Posterior cingulate gyrus (tissue), 11 donors: ENCODE measurements around the gene RAD50.
"Not testable (repeated sequence)": the region's sequence is repeated elsewhere in the genome, so short reads cannot be mapped to it uniquely, and the experiment has no call there.

ENCODE experiments used
- DNase-seq, 10 donors: peaks; one replicate each; pipeline versions ENCODE4 v3.0.0 to v3.0.0-alpha.2; 2020 to 2021; ENCODE audit warnings: mixed read lengths in 3 of 10
- intact Hi-C: fragments of 100-400 bp; cut with DNase I; formaldehyde crosslinking; loops from one replicate; pipeline ENCODE4 v1.15.1; 2023

Gene RAD50

GRCh38 chr5:132689513-132689912, 132.7 kb downstream of the RAD50 start:
- no peak for DNase-seq
- intact Hi-C loops, result no loop called here

GRCh38 chr5:132690156-132690555, 133.4 kb downstream of the RAD50 start:
- no peak for DNase-seq

GRCh38 chr5:132691755-132692631, 135.2 kb downstream of the RAD50 start:
- not testable (repeated sequence) for DNase-seq

More at GRCh38 chr5:132690156-132690555, 133.4 kb downstream of the RAD50 start:
- intact Hi-C loops, result no loop called here

GRCh38 chr5:132692632-132692967, 135.8 kb downstream of the RAD50 start:
- DNase-seq, result no peak
- intact Hi-C loops, result no loop called here

More at GRCh38 chr5:132691755-132692631, 135.2 kb downstream of the RAD50 start:
- intact Hi-C loops, result not testable (repeated sequence)
